ENCODE data around the gene NKD2.
"Not testable (repeated sequence)": the region's sequence is repeated elsewhere in the genome, so short reads cannot be mapped to it uniquely, and the experiment has no call there.

NKD2 gene

DNA sequence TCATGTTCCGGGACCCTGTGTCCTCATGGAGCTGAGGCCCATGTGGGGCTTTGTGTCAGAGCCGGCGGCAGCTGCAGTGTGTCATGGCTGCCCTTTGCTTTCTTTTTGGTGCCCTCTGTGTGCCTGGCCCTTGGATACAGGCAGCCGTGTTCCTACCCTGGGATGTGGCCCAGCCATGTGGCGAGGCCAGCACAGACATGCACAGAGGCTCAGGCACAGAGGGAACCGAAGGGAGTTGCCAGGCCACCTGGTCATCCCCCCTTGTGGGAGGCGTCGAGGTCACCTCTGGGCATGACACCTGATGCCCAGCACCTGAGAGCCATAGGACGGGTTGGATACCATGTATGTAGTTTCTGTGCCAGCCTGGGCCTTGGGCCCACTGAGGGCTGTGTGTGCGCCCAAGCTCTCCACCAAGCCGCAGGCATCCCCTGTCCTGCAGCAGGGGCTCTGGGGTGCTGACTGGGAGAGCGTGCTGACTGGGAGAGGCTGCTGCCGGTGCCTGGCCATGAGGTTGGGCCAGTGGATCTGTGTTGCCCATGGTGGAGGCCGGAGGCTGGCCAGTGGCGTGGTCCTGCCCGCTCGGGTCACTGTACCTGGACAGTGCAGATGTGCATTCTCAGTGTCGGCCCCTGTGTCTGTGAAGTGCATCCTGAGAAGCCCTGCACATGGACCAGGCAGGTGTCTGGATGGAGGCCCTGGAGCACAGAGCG, 4.8 kb downstream of the NKD2 start:
- DNase-seq (ENCODE audit: low read depth, low spot score): no peak

DNA sequence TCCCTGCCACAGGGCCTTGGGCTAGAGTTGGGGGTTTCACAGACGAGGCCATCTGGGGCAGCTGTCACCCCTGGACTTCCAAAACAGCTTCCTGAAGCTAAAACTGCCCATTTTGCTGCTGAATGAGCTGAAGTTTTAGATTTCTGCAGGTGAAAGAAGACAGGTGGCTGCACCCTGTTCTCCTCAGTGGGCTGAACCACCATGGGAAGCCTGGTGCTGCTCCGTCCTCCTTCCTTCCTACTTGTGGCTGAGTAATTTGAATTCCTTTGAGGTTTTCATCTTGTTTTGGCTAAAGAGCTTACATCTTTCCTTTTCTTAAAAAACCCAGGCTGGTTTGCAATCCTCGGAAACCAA, 5.3 kb downstream of the NKD2 start:
- DNase-seq (ENCODE audit: low read depth, low spot score): no peak

DNA sequence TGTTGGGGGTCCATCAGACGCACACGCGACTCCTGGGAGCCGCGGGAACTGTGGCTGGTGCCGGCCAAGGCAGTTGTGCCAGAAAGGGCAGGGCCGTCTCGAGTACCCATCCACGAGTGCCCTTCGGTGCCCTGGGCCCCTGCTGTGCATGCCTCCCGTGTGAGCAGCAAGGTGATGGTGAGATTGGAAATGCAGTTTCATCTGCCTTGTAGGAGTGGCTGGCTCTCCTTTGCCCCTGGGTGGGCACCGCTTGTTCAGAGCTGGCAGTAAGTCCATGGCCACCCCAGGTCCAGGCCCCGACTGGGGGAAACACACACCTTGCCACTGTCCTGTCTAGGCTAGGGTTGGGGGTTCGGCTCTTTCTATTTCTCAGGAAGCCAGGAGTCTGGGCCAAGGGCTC, 5.7 kb downstream of the NKD2 start:
- no peak for DNase-seq (ENCODE audit: low read depth, low spot score)

DNA sequence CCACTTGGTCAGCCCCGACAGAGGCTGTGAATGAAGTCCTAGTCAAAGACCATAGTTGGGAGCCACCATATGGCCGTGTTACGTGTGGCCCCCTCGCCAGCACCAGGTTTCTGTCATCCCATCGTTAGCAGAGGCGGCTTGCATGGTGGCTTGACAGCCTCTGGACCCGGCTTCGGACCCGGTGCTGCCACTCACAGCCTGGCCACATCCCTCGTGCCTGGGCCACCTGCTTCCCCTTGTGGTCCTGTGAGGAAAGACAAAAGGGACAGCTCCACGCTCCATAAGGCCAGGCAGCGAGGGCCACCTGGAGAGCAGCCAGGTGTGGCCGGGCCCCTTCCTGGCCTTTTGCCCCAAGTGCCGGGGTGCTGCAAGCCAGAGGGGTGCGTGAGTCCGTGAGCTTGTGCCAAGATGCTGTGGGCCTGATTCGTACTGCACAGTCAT, 6.2 kb downstream of the NKD2 start:
- no peak for DNase-seq (ENCODE audit: low read depth, low spot score)

DNA sequence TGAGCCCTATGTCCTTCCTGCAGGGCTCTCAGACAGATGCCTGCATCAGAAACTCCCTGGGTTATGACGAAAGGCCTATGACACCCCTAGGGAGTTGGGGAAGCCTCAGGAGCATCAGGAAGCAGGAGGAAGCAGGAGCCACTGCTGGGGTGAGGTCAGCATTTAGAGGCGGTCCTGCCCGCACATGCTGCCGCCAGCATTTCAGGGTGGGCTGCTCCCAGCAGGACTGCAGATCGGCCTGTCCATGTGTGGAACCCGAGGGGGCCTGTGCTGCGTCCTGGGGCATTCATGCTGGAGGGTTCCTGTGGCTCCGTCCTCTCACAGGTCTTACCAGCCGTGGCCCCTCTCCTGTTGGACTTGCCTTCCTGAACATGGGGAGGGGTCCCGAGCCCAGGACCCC, 6.9 kb downstream of the NKD2 start:
- no peak for DNase-seq (ENCODE audit: low read depth, low spot score)

DNA sequence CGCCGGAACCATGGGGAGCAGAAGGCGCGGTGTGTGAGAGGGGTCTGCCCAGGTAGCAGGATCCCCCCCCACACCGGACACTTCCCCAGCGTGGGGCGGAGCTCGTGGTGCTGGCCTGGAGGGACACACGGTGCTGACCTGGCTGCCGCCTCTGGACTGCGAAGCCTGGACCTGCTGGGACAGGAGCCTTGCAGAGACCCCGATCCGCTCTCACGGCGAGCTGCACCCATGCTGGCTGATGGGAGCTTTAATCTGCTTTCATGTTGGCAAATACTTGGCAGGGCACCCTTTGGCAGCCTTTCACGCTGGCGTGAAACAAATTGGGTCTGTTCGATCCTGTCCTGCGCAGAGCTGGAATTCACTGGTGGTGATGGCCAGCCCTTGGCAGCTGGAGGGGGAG, 7.4 kb downstream of the NKD2 start:
- DNase-seq (ENCODE audit: low read depth, low spot score): no peak

DNA sequence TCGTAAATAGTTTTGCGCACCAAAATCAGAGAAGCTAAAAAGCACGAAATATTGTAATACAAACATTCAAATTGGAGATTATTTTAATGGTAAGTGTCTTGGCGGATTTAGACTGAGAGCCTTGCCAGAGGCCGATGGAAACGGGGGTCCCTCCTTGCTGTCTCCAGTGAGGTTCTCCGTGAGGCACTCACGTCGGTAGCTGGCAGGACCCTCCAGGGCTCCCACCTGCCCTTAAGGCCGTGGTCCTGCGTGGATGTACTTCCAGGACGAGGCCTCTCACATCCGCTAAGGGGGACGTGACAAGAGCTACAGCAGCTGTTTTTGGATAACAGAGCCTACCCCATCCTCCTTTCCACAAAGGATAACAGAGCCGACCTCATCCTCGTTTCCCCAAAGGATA, 7.9 kb downstream of the NKD2 start:
- no peak for DNase-seq (ENCODE audit: low read depth, low spot score)

DNA sequence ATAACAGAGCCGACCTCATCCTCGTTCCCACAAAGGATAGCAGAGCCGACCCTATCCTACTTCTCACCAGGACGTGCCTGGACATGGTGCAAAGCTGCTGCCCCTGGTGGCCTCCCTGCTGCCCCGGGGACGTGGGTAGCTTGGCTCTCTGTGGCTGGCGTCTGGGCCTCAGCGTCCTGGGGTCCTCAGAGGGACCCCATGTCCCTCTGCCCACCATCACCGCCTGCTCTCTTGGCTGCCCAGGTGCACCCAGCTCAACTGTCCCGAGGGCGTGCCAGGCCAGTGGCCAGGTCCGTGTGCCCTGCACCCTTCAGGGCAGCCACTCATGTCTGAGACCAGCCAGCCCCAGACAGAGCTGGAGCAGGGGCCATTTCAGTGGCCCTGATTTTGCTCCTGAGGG, 8.5 kb downstream of the NKD2 start:
- no peak for DNase-seq (ENCODE audit: low read depth, low spot score)

DNA sequence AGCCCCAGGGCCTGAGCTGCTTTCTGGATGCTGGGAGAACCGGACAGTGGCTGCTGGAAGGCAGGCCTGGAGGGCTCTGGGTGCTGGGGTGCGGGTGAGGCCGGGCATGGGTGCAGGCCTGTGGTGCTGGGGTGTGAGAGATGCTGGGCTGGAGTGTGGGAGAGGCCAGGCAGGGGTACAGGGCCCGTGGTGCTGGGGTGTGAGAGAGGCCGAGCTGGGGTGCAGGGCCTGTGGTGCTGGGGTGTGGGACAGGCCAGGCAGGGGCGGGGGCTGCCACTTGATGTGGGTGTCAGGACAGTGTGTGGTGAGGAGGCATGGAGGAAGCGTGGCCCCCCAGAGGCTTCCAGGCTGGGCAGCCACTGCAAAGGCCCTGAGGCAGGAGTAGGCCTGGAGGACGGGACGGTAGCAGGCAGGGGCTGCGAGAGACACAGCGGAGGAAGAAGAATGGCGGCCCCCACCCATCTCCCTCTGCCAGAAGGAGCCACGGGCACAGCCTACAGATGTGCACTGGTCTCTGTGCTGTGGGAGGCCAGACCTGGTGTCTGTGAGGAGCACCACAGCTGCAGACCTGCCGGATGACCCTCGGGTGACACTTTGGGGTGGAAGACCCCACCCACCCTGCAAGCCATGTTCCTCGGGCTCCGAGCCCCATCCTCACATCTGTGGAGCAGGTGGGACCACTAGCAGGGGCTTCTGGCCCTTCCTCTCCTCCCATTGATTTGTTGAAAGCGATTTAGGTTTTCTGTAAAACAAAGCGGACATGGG, 9.3 kb downstream of the NKD2 start:
- DNase-seq (ENCODE audit: low read depth, low spot score): no peak

DNA sequence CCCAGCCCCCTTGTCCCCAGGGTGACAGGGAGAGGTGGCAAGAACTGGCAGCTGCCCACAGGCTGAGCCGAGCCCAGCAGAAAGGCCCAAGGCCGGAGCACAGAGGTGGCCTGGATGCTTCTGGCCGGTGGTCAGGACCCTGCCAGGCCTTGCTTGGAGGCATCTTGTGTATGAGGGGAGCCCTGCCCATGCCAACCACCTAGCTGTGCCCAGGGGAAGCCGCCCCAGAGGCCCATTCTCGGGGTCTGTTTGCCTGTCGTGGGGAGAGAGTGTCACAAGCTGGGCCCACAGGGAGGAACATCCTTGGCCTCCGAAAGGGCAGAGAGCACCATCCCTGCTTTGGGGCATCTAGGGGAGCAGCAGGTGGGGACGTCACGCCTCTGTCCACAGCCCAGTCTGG, 10.0 kb downstream of the NKD2 start:
- DNase-seq (ENCODE audit: low read depth, low spot score): no peak

DNA sequence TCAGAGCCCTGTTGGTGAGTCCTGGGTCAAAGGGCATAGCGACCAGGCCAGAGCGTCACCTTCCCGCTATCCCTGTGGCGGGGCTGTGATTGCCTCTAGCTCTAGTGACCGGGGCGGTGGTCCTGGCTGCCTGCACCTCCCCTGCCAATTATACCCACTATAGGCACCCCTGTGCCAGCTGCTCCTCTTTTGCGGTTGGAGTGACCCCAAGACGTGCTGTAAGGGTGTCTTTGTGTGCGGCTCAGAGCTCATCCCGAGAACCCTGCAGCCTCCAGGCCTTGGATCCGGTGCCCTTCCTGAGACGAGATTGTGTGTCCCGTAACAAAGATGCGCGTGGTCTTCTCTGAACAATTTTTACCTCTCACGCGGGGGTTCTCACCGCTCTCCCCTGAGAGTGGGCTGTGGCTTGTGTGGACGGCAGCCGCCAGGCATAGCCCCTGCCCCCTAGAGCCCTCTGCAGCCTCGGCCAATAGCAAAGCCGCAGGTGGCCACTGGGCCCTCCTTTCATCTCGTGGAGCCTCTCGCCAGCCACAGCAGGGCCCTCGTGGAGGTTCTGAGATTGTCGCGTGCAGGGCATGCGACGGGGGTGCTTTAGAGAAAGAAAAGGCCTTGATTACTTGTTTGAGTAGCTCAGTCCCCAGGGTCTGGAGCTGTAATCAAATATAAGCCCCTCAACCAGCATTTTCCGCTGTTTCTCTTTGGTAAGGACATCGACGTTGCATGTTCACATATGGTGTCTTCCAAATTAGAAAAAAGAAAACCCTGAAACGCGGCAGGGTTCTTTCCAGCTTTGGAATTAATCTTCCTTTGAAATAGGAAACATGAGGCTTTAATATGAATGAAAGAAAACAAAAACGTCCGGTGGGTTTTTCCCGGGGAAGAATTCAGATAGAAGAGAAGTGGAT, 10.7 kb downstream of the NKD2 start:
- DNase-seq (ENCODE audit: low read depth, low spot score): no peak

DNA sequence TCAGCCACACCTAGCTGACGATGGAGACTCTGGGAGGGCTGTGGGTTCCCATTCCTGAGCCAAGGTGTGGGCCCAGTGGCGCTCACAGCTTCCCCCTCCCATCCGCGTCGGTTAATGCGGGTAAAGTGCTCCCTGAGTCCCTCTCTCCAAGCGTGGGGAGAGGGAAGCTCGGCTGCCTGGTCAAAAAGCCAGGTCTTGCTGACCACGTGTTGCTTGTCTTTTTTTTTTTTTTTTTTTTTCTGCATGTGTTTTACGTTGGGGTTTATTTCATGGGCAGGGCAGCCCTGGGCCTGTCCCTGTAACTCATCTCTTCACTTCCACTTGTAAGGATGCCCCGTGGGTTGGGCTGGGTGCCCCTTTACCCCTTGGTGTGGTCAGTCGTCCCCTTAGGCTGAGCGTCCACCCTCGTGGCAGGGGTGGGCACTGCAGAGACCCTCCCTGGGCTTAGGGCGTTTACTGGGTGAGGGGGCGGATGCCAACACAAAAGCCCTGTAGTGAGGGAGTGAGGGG, 11.9 kb downstream of the NKD2 start:
- no peak for DNase-seq (ENCODE audit: low read depth, low spot score)

DNA sequence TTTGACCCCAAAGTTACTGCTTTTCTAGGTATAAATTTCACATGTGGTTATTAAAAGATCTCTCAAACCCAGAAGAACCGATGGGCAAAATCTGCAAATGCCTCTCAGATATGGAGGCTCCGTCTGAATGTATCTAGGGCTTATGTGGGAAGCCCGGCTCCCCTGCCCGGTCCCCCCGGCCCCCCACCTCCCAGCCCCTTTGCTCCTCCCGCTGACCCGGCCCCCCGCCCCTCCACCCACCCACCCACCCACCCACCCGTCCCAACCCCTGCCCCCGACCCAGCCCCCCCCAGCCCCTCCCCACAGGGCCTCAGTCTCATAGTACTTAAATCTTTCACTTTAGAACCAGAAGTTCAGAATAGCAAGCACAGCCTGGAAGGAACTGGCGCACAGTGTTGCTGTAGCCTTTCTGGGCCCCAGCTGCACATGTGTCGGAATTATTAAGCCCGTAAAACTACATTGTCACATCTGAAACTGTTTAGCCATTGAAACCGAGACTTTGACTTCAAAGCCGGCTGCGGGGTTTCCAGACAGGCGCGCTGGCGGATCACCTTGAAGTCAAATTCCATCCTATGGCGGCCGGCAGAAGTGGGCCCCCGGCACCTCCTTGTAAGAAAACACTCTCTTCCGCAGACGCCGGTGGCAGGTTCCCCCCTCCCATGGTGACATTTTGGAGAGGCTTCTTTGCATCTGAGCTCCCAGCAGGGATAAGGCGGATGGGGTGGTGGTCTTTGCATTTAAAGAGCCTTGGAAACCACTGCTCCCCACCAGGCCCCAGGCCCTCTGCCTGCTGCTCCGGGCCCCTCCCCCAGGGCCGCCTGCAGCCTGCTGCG, 12.8 kb downstream of the NKD2 start:
- DNase-seq (ENCODE audit: low read depth, low spot score): no peak

DNA sequence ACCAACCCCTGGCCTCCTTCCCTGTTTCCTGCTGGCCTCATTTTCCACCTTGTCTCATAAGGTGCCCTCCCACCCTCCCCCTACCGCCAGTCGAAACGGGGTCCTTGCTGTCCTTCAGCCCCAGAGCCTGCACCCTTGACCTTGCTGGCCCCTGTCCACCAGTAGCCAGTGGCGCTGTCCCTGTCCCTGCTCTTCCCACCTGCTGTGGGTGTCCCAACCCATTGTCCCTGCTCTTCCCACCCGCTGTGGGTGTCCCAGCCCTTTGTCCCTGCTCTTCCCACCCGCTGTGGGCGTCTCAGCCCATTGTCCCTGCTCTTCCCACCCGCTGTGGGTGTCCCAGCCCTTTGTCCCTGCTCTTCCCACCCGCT, 13.4 kb downstream of the NKD2 start:
- not testable (repeated sequence) for DNase-seq (ENCODE audit: low read depth, low spot score)

DNA sequence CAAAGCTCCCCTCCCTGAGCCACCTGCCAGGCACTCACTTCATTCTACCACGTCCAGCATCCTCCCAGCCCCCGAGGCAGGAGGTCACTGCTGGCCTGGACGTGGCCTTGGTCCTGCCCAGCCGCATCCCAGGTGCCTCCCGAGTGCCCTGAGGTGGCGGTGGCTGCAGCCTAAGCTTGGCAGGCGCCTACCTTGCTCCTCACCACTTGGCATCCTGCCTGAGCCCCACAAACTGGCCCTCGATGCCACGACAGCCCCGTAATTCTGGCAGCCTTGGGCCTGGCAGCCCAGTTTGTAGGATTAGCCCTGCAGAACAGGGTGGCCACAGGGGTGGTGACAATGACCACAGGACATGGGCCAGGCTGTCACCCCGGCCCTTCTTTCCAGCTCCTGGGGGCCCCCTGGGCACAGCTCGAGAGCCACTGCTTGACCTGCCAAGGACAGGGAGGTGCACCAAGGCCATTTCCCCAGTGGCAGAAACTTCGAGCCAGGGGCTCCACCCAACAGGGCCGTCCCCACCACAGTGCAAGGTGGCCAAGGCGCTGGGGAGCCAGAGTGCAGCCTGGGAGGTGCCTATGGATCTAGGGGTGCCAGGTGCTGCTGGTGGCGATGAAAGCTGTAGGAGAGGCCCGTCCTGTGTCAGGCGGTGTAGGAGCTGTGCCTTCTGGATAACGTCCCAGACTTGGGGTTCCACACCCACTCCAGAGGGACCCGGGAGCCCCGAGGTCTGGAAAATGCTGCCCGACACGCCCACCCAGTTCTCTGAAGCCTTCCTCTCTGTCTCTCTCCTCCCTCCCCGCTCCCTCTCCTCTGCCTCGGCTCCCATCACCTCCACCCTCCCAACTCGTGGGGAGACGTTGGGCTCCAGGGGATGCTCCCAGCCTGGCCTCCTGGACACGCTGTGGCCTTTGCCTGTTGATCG, 18.4 kb downstream of the NKD2 start:
- DNase-seq (ENCODE audit: low read depth, low spot score): no peak

DNA sequence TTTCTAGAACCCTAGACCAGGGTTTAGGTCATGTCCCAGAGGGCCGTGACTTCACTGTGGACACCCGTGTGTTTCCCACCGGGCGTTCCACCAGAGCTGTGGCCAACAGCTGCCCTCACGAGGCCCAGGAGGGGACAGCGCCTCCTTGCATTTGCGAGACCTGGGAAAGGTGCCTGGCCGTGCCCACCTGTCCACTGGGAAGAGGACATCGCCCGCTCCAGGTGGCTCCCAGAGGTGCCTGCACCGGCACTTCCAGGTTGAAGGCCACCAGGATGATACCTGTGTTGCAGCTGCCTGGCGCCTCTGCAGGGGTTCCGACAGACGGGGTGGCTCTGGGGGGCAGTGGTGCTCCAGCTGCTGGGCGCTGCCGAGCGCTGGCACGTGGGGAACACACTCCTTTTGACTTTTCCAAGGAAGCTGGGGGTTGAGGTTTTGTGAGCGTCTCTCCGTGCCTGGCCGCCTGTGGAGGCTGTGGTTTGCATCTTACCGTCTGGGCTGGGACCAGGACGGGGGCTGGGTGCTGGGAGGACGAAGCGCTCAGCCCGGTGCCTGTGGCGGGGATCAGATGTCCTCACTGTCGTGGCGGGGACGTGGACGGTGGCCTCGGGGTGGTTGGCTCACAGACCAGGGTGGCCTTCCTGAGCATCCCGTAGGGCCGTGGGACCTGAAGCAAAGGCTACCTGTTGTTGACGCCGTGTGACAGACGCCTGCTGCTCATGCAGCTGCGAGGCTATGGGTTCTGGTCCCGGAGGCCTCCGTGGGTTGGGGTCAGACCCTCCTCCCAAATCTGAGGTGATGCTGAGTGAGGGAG, 19.2 kb downstream of the NKD2 start:
- DNase-seq (ENCODE audit: low read depth, low spot score): no peak

DNA sequence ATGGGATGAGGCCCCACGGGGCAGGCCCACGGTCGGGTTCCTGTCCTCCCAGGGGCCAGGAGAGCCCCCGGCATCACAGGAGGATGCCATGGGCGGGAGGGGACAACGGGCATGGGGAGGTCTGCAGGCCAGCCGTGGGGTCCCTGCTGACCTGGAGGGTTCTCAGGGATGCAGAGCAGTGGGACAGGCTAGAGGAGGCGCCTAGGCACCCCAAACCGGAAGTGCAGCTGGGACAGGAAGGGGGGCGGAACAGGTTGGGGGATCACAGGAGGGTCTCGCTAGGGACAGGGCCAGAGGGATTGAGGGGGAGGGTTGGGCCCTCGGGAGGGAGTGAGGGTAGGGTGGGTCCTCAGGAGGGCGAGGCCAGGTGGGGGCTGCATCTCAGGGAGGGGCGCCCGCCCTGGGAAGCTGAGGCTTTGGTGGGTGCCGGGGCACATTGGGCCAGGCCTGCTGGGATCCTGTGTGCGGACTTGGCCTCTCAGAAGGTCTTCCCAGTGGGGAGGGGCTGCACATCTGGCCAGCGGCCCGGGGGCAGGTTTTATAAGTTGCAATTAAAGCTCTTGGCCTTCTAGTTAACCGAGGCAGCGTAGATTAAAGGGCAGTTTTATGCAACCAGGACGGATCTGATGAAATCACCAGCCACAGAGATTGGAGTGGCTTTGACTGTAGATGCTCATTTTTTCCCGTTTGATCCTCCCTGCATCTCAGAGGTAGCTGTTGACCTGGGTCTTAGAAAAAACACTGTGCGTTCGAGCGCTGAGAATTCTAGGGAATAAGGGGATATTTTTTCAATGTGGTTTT, 20.1 kb downstream of the NKD2 start:
- DNase-seq (ENCODE audit: low read depth, low spot score): no peak

DNA sequence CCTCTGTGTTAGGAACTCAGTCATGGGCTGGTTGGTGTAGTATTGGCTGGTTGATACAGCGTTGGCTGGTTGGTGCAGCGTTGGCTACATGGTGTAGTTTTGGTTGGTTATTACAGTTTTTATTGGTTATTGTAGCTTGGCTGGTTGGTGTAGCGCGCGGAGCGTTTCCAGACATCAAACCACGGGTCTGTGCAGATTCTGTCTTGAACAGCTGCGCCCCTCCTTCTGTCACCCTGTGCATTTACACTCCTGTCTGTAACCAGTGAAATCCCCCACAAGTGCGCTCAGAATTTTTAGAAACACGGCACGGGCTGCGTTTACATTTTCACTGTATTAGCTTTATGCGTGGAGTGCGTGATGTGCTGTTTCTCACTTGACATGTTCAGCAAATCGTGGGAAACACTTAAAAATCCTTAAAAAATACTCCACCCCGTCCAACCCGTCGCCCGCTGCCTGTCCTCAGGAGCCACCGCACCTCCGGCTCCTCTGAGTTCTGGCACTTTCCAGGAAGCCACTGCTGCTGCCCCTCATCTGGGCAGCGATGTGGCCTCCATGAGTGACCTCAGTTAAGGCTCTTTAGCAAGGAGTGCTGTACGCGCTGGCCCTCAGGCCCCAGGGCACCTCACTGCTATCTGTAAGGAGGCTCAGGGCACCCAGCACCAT, 20.8 kb downstream of the NKD2 start:
- DNase-seq (ENCODE audit: low read depth, low spot score): no peak

All from activated naive CD8-positive, alpha-beta T cell treated with anti-CD3 and anti-CD28 coated beads, Interleukin-2, amount 50 U/mL, for 16 hours (primary cell).